HL-60 (cell line): ENCODE measurements around the gene KDF1.

Experiments used
- DNase-seq, 2 experiments: peaks; one replicate each; pipeline ENCODE4 v3.0.0-alpha.2; 2010 to 2020; ENCODE audit warnings: low read depth in 1 of 2, low spot score in 1 of 2
- H3K27ac ChIP-seq: fragments of 250-450 bp; sonication (Bioruptor Pico); replicated peaks from 2 replicates; pipeline ENCODE4 v1.5.1; 2020; ENCODE audit warnings: mild to moderate bottlenecking, moderate library complexity
- H3K27me3 ChIP-seq: fragments of 250-450 bp; sonication (Bioruptor Pico); 2 replicates; pipeline ENCODE4 v1.5.1; 2021; ENCODE audit warnings: mild to moderate bottlenecking, moderate library complexity; ENCODE audit not compliant: insufficient read depth, poor library complexity, severe bottlenecking
- H3K4me3 ChIP-seq: replicated peaks from 2 replicates; pipeline ENCODE4 v1.5.1; 2011; ENCODE audit warnings: mild to moderate bottlenecking, control low read depth, low read length; ENCODE audit not compliant: insufficient read depth
- GABPA ChIP-seq: IDR thresholded peaks from 2 replicates; pipeline ENCODE4 v1.6.1; 2012; ENCODE audit warnings: low read depth
- POLR2AphosphoS5 ChIP-seq: IDR thresholded peaks from 2 replicates; pipeline ENCODE4 v1.6.1; 2012; ENCODE audit warnings: low read depth
- SPI1 ChIP-seq: IDR thresholded peaks from 2 replicates; pipeline ENCODE4 v1.6.1; 2012; ENCODE audit warnings: low read depth, mild to moderate bottlenecking, borderline replicate concordance
- TF ChIP-seq, protein P1 (sequence below): IDR thresholded peaks from 2 replicates; pipeline ENCODE4 v1.6.1; 2012; ENCODE audit warnings: low read depth; ENCODE audit not compliant: insufficient replicate concordance
- TF ChIP-seq, protein P2 (sequence below): IDR thresholded peaks from one replicate; pipeline ENCODE4 v1.5.1; 2011; ENCODE audit warnings: low read length, control low read depth, inconsistent platforms; ENCODE audit not compliant: insufficient read depth

The KDF1 gene

DNA sequence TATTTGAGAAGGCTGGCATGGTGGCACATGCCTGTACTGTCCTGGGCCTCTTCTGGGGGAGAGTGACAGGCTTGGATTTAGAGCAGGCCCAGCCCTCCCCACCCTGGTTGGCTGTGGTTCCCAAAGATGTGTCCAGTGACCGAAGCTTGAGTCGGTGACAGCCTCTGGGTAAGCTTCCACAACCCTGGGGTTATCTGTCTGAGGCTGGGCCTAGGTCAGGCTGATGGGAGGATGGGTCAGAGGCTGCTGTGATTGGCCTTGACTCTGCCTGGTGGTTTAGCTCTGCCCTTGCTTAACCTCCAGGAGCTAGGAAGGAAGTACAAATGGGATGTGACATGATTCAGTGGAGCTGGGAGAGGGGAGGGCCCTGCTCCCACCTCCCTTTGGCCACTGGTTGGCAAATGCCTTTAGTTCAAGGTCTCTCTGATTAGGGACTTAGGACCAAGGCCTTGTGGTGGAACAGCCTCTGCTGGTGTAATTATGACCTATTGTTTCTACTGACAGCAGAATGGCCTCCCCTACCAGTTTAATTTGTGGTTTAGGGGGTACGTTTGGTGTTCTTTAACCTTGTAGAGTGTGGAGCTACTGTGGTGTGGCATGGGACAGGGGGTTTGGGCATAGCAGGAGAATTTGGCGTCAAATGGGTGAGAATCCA lies 22.1 kb downstream of the KDF1 start:
- Histone ChIP-seq H3K4me3 (no peak overlapping the region), H3K27ac (no peak overlapping the region), H3K27me3 (no peaks in the 10 kb centered on the region)
- TF ChIP-seq POLR2AphosphoS5 (no peak), GABPA (no peak), SPI1 (no peak)
- TF ChIP-seq, protein P1, sequence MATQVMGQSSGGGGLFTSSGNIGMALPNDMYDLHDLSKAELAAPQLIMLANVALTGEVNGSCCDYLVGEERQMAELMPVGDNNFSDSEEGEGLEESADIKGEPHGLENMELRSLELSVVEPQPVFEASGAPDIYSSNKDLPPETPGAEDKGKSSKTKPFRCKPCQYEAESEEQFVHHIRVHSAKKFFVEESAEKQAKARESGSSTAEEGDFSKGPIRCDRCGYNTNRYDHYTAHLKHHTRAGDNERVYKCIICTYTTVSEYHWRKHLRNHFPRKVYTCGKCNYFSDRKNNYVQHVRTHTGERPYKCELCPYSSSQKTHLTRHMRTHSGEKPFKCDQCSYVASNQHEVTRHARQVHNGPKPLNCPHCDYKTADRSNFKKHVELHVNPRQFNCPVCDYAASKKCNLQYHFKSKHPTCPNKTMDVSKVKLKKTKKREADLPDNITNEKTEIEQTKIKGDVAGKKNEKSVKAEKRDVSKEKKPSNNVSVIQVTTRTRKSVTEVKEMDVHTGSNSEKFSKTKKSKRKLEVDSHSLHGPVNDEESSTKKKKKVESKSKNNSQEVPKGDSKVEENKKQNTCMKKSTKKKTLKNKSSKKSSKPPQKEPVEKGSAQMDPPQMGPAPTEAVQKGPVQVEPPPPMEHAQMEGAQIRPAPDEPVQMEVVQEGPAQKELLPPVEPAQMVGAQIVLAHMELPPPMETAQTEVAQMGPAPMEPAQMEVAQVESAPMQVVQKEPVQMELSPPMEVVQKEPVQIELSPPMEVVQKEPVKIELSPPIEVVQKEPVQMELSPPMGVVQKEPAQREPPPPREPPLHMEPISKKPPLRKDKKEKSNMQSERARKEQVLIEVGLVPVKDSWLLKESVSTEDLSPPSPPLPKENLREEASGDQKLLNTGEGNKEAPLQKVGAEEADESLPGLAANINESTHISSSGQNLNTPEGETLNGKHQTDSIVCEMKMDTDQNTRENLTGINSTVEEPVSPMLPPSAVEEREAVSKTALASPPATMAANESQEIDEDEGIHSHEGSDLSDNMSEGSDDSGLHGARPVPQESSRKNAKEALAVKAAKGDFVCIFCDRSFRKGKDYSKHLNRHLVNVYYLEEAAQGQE: no peak
- TF ChIP-seq, protein P2, sequence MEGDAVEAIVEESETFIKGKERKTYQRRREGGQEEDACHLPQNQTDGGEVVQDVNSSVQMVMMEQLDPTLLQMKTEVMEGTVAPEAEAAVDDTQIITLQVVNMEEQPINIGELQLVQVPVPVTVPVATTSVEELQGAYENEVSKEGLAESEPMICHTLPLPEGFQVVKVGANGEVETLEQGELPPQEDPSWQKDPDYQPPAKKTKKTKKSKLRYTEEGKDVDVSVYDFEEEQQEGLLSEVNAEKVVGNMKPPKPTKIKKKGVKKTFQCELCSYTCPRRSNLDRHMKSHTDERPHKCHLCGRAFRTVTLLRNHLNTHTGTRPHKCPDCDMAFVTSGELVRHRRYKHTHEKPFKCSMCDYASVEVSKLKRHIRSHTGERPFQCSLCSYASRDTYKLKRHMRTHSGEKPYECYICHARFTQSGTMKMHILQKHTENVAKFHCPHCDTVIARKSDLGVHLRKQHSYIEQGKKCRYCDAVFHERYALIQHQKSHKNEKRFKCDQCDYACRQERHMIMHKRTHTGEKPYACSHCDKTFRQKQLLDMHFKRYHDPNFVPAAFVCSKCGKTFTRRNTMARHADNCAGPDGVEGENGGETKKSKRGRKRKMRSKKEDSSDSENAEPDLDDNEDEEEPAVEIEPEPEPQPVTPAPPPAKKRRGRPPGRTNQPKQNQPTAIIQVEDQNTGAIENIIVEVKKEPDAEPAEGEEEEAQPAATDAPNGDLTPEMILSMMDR: no peak
- no peak for DNase-seq

DNA sequence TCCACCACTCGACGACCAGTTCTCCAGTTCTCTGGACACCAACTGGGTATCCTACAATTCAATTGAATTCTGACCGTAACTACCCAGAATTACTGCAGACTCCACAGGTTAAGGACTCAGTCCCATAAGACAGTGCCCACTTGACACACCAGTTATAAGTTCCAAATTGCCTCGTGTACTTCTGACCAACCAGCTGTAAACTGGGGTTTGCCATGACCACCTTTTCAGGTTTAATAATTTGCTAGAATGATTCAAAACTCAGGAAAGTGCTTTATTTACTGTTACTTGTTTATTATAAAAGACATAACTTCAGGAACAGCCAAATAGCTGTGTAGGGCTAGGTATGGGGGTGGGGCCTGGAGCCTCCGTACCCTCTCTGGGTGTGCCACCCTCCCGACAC lies 23.4 kb downstream of the KDF1 start:
- DNase-seq: no peak
- H3K4me3 ChIP-seq: no peak overlapping the region
- no peak overlapping the region for H3K27ac ChIP-seq
- H3K27me3 ChIP-seq: no peaks in the 10 kb centered on the region
- TF ChIP-seq POLR2AphosphoS5: no peak
- TF ChIP-seq, protein P1: no peak
- TF ChIP-seq, protein P2: no peak
- no peak for TF ChIP-seq GABPA
- no peak for TF ChIP-seq SPI1

DNA sequence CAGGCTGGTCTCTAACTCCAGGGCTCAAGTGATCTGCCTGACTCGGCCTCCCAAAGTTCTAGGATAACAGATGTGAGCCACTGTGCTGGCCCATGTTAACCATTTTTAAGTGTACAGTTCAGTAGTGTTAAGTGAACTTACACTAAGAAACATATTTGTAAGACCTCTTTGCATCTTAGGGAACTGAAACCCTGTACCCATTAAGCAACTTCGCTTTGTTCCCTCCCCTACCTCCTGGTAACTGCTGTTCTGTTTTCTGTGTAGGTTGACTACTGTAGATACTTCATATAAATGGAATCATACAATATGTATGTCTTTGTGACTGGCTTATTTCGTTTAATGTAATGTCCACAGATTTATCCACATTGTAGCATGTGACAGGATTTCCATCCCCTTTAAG lies 27.7 kb downstream of the KDF1 start:
- Histone ChIP-seq H3K27me3 (no peaks in the 10 kb centered on the region), H3K27ac (no peak overlapping the region), H3K4me3 (no peak overlapping the region)
- peak in 1 of 2 experiments; percentile 43 for DNase-seq
- TF ChIP-seq GABPA (no peak), SPI1 (peak; percentile 9; the same call in 1 of the 2 replicates)

DNA sequence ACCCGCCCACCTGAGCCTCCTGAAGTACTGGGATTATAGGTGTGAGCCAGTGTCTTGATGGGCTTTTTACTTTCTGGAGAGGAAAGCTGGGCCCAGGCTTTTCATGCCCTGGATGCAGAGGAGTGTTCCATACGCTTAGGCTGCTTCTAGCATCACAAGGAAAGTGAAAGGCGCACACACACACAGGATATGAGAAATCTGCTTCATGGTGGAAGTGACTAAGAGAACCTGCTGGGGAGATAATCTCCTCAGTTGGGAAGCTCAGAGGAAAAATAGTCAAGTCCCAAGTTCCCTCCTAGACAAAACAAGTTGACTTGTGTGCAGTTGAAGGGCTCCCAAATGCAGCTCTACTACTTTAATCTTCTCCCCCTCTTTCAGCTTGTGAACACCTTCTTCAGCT lies 36.6 kb downstream of the KDF1 start:
- DNase-seq: no peak
- TF ChIP-seq SPI1: no peak
- TF ChIP-seq POLR2AphosphoS5: no peak
- TF ChIP-seq, protein P2: no peak
- no peak for TF ChIP-seq GABPA
- TF ChIP-seq, protein P1: no peak
- Histone ChIP-seq H3K27ac (no peak overlapping the region), H3K27me3 (no peaks in the 10 kb centered on the region), H3K4me3 (no peak overlapping the region)
